HepG2 (cell line): Measurements from ENCODE around the gene TSHZ2. TPM values are rescaled to one million over a fixed set of nuclear protein-coding genes. Genes with fewer than 3 reads are reported as not detected.

Experiments
- ATAC-seq: fragments of 200-7000 bp; cut with Tn5 transposase; 3 replicates; pipeline ENCODE4 v1.9.1; 2020; ENCODE audit warnings: mild to moderate bottlenecking, moderate library complexity
- BruUV-seq: library from RNA; stranded (reverse); fragments of 400-500 nt; replicated peaks from 2 replicates; lab custom pipeline; 2021; lab: Mats Ljungman, UMichigan
- CTCF ChIA-PET: fragments of 300-600 bp; formaldehyde crosslinking; extraction: SDS; loops from one replicate; lab custom pipeline; 2021; ENCODE audit warnings: low total read pairs, inconsistent platforms, low intra/inter-chr PET ratio; lab: Yijun Ruan, JAX
- POLR2A ChIA-PET: fragments of 350-600 bp; sonication (Branson Sonifier 250); formaldehyde crosslinking; loops from one replicate; lab custom pipeline; 2020; ENCODE audit warnings: antibody characterized with exemption, inconsistent platforms; lab: Yijun Ruan, JAX
- DNase-seq: peaks from one replicate; pipeline ENCODE4 v3.0.0-alpha.2; 2015; ENCODE audit warnings: low spot score
- FAIRE-seq: peaks from 3 replicates; lab custom pipeline; 2011; peaks lifted over from hg19 to GRCh38; lab: Jason Lieb, UNC
- H2AFZ ChIP-seq: one replicate; pipeline ENCODE4 v1.6.1; 2011; ENCODE audit warnings: low read length, inconsistent platforms
- H3K27ac ChIP-seq: fragments of 300-600 bp; 3 replicates; pipeline ENCODE4 v1.8.0; 2011; ENCODE audit warnings: mixed run types, mild to moderate bottlenecking, mixed read lengths, low read length, inconsistent platforms; ENCODE audit not compliant: insufficient read depth; ENCODE audit errors: extremely low read length
- H3K27me3 ChIP-seq, 2 experiments: fragments of 200-600 bp in 1 of 2; 2 replicates in 1 of 2; 3 replicates in 1 of 2; pipeline versions ENCODE4 v1.6.0 to v1.8.0; 2011; ENCODE audit warnings: low read length in 2 of 2, mild to moderate bottlenecking in 2 of 2, moderate library complexity in 2 of 2, inconsistent platforms in 1 of 2; ENCODE audit not compliant: insufficient read depth in 2 of 2, control insufficient read depth in 1 of 2
- H3K36me3 ChIP-seq, 2 experiments: fragments of 200-600 bp in 1 of 2; replicated peaks in 1 of 2; 2 replicates in 1 of 2; 3 replicates in 1 of 2; pipeline versions ENCODE4 v1.5.1 to v1.8.0; 2011; ENCODE audit warnings: low read length in 2 of 2, inconsistent platforms in 1 of 2; ENCODE audit not compliant: insufficient read depth in 2 of 2, control insufficient read depth in 1 of 2
- H3K4me1 ChIP-seq: 2 replicates; pipeline ENCODE4 v1.5.1; 2012; ENCODE audit warnings: low read length, inconsistent platforms; ENCODE audit not compliant: insufficient read depth
- H3K4me2 ChIP-seq: 2 replicates; pipeline ENCODE4 v1.6.0; 2011; ENCODE audit warnings: low read depth, low read length, inconsistent platforms
- H3K4me3 ChIP-seq, 3 experiments: fragments of 200-600 bp in 1 of 3; sonication (generic), shearing (Covaris generic) in 1 of 3; replicated peaks in 1 of 3; 2 replicates each; pipeline ENCODE4 v1.5.1; 2011 to 2016; ENCODE audit warnings: low read length in 3 of 3, inconsistent platforms in 2 of 3, low read depth in 2 of 3, mild to moderate bottlenecking in 2 of 3, control low read depth in 1 of 3, mixed read lengths in 1 of 3; ENCODE audit not compliant: insufficient read depth in 1 of 3
- H3K79me2 ChIP-seq: one replicate; pipeline ENCODE4 v1.6.1; 2011; ENCODE audit warnings: low read length, inconsistent platforms; ENCODE audit not compliant: insufficient read depth
- H3K9ac ChIP-seq: 2 replicates; pipeline ENCODE4 v1.6.0; 2011; ENCODE audit warnings: mild to moderate bottlenecking, low read depth, low read length, inconsistent platforms; ENCODE audit not compliant: insufficient read depth
- H3K9me3 ChIP-seq: 2 replicates; pipeline ENCODE4 v1.5.1; 2012; ENCODE audit warnings: mild to moderate bottlenecking, low read length
- H4K20me1 ChIP-seq: 2 replicates; pipeline ENCODE4 v1.6.0; 2011; ENCODE audit warnings: inconsistent platforms, mild to moderate bottlenecking, low read length, moderate library complexity; ENCODE audit not compliant: insufficient read depth
- CBX2 ChIP-seq, 2 experiments: fragments of 200-600 bp in 1 of 2; sonication (generic); formaldehyde crosslinking in 1 of 2; IDR thresholded peaks; 2 replicates each; pipeline versions ENCODE4 v1.7.0 to v1.8.1; 2018 to 2022; ENCODE audit warnings: low read depth in 2 of 2, low read length in 1 of 2, mild to moderate bottlenecking in 1 of 2, missing genetic modification reagents in 1 of 2
- LCORL ChIP-seq, 2 experiments: fragments of 450-650 bp in 1 of 2; sonication (generic) in 1 of 2; formaldehyde crosslinking in 1 of 2; IDR thresholded peaks; 2 replicates each; pipeline versions ENCODE4 v1.5.0 to v1.6.1; 2017 to 2020; ENCODE audit warnings: antibody characterized with exemption in 1 of 2, missing genetic modification reagents in 1 of 2
- MXD1 ChIP-seq: sonication (generic); formaldehyde crosslinking; IDR thresholded peaks from 2 replicates; pipeline ENCODE4 v1.4.0; 2020; ENCODE audit warnings: mild to moderate bottlenecking, missing genetic modification reagents
- NAIF1 ChIP-seq: sonication (generic); formaldehyde crosslinking; IDR thresholded peaks from 2 replicates; pipeline ENCODE4 v1.5.0; 2020; ENCODE audit warnings: mild to moderate bottlenecking, missing genetic modification reagents, borderline replicate concordance
- PPARG ChIP-seq: conservative IDR thresholded peaks from 2 replicates; pipeline ENCODE4 v1.6.1; 2016; ENCODE audit warnings: missing biosample characterization, missing genetic modification reagents
- ZZZ3 ChIP-seq: sonication (generic); formaldehyde crosslinking; IDR thresholded peaks from 2 replicates; pipeline ENCODE4 v1.4.0; 2020; ENCODE audit warnings: missing genetic modification reagents, mild to moderate bottlenecking, borderline replicate concordance
- WGBS: methylation state at CpG from one replicate; pipeline ENCODE4 v1.1.6; 2017; ENCODE audit warnings: low lambda C conversion rate; 5-methylcytosine and 5-hydroxymethylcytosine counted together
- in situ Hi-C: cut with HindIII; loops from 2 replicates; pipeline ENCODE4 v1.10.0; 2017; ENCODE audit warnings: low pct_unique_long_range_greater_than_20kb; ENCODE audit not compliant: extremely low pct_ligation_motif_present
- intact Hi-C: fragments of 100-400 bp; cut with micrococcal nuclease; formaldehyde crosslinking; loops from one replicate; pipeline ENCODE4 v1.10.0; 2022; ENCODE audit not compliant: unreplicated experiment
- polyA plus RNA-seq, 8 experiments: library from polyadenylated mRNA; depleted of rRNA in 3 of 8; stranded (reverse) in 7 of 8; unstranded in 1 of 8; fragments of >200 nt; fragmentation: Illumina TruSeq in 4 of 8; extraction: Trizol in 4 of 8; gene quantifications; 2 replicates each; pipeline versions ENCODE4 v1.2.1 to v1.2.3, GENCODE V29; 2011 to 2016; ENCODE audit warnings: low read depth in 4 of 8, missing spikeins in 1 of 8, mixed read lengths in 1 of 8; ENCODE audit not compliant: insufficient read depth in 1 of 8
- total RNA-seq, 5 experiments: library from RNA; depleted of rRNA; stranded (reverse); fragments of >200 nt; fragmentation: Illumina TruSeq; extraction: Trizol; gene quantifications; 2 replicates each; pipeline ENCODE4 v1.2.3, GENCODE V29; 2016; ENCODE audit warnings: low read depth in 1 of 5
- TF ChIP-seq, protein P1 (sequence below): sonication (generic); formaldehyde crosslinking; IDR thresholded peaks from 2 replicates; pipeline ENCODE4 v1.5.1; 2020; ENCODE audit warnings: mild to moderate bottlenecking, missing genetic modification reagents, borderline replicate concordance
- TF ChIP-seq, protein P2 (sequence below): sonication (generic); formaldehyde crosslinking; IDR thresholded peaks from 2 replicates; pipeline ENCODE4 v1.8.0; 2022; ENCODE audit warnings: low read depth, missing genetic modification reagents

Gene TSHZ2
- total and polyA plus RNA-seq, 2 of the 13 experiments (the other 11 are each of a cell fraction or from before 2014, with no cell fraction given), result 0.01 TPM; not detected in 1

DNA sequence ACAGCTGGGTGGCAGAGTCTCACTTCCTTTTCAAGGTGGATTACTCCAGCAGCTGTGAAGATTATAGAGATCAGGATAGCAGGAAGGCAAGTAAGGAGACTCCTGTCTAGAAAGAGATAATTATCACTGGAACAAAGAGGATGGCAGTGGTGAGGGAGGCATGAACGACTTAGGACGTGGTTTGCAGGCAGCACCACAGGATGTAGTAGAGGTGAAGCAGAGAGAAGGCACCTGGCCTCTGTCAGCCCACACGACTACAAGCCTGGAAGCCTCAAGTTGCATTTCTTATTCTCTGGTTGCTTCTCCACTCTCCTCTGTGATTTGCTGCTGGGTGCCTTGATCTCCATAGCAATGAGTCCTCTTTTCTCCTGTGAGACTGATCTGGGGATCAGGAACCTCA is 62.7 kb downstream of the TSHZ2 start (continued):
- TF ChIP-seq, protein P1, sequence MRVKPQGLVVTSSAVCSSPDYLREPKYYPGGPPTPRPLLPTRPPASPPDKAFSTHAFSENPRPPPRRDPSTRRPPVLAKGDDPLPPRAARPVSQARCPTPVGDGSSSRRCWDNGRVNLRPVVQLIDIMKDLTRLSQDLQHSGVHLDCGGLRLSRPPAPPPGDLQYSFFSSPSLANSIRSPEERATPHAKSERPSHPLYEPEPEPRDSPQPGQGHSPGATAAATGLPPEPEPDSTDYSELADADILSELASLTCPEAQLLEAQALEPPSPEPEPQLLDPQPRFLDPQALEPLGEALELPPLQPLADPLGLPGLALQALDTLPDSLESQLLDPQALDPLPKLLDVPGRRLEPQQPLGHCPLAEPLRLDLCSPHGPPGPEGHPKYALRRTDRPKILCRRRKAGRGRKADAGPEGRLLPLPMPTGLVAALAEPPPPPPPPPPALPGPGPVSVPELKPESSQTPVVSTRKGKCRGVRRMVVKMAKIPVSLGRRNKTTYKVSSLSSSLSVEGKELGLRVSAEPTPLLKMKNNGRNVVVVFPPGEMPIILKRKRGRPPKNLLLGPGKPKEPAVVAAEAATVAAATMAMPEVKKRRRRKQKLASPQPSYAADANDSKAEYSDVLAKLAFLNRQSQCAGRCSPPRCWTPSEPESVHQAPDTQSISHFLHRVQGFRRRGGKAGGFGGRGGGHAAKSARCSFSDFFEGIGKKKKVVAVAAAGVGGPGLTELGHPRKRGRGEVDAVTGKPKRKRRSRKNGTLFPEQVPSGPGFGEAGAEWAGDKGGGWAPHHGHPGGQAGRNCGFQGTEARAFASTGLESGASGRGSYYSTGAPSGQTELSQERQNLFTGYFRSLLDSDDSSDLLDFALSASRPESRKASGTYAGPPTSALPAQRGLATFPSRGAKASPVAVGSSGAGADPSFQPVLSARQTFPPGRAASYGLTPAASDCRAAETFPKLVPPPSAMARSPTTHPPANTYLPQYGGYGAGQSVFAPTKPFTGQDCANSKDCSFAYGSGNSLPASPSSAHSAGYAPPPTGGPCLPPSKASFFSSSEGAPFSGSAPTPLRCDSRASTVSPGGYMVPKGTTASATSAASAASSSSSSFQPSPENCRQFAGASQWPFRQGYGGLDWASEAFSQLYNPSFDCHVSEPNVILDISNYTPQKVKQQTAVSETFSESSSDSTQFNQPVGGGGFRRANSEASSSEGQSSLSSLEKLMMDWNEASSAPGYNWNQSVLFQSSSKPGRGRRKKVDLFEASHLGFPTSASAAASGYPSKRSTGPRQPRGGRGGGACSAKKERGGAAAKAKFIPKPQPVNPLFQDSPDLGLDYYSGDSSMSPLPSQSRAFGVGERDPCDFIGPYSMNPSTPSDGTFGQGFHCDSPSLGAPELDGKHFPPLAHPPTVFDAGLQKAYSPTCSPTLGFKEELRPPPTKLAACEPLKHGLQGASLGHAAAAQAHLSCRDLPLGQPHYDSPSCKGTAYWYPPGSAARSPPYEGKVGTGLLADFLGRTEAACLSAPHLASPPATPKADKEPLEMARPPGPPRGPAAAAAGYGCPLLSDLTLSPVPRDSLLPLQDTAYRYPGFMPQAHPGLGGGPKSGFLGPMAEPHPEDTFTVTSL, result no peak
- TF ChIP-seq, all 625 proteins: peak for 0

DNA sequence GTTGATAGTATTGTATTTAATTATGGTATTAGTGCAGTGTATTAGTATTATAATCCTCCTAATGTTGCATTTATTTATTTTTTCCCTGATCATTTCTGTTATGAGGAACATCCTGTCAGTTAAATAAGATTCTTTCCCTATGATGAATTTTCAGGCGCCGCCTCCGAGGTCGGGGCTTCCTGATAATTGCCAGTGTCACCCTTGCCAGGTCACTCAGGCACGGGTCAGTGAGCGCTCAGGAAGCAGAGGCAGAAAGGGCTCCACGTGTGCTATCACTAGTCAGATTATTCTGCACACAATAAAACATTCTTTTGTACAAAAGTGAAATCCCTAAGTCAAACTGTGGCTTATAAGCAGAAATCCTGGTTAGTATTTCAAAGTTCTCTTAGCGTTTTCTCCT is 64.8 kb downstream of the TSHZ2 start:
- TF ChIP-seq ZZZ3, result no peak
- no peak for TF ChIP-seq NAIF1
- no peak for TF ChIP-seq CBX2 (IDR thresholded peaks at IDR 0.05; ENCODE audit: low read depth, low read length)
- TF ChIP-seq CBX2 (CRISPR knock-in tag; IDR thresholded peaks at IDR 0.05; ENCODE audit: low read depth), result no peak
- no peak for TF ChIP-seq LCORL (IDR thresholded peaks at IDR 0.05)
- TF ChIP-seq LCORL (CRISPR knock-in tag; IDR thresholded peaks at IDR 0.05), result no peak
- no peak for TF ChIP-seq MXD1 (CRISPR knock-in tag)
- TF ChIP-seq, protein P2, sequence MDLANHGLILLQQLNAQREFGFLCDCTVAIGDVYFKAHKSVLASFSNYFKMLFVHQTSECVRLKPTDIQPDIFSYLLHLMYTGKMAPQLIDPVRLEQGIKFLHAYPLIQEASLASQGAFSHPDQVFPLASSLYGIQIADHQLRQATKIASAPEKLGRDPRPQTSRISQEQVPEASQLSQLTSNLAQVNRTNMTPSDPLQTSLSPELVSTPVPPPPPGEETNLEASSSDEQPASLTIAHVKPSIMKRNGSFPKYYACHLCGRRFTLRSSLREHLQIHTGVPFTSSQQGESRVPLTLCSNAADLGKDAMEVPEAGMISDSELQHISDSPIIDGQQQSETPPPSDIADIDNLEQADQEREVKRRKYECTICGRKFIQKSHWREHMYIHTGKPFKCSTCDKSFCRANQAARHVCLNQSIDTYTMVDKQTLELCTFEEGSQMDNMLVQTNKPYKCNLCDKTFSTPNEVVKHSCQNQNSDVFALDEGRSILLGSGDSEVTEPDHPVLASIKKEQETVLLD (CRISPR knock-in tag), result no peak
- no peak for TF ChIP-seq PPARG (CRISPR knock-in tag)
- H3K4me3 ChIP-seq, result no peak overlapping the region
- H3K9me3 ChIP-seq, result no peaks in the 10 kb centered on the region
- FAIRE-seq, result no peak
- no peaks in the 10 kb centered on the region for H4K20me1 ChIP-seq
- CTCF ChIA-PET, result no interaction called here
- peaks cover 6% of the 10 kb centered on the region for H3K4me1 ChIP-seq
- POLR2A ChIA-PET, result no interaction called here
- in situ Hi-C loops (no loop called here), intact Hi-C loops (no loop called here)
- H3K27me3 ChIP-seq, result no peaks in the 10 kb centered on the region
- no TSS peak for BruUV-seq
- WGBS, result 49% methylated on average over 8 of the region's 8 CpGs
- H3K4me2 ChIP-seq, result no peak overlapping the region
- no peak for DNase-seq
- ATAC-seq, result no peak
- no peak overlapping the region for H3K27ac ChIP-seq
- H2AFZ ChIP-seq, result no peak overlapping the region
- H3K9ac ChIP-seq, result no peak overlapping the region
- no peaks in the 10 kb centered on the region for H3K79me2 ChIP-seq
- no peaks in the 10 kb centered on the region for H3K36me3 ChIP-seq
